IMR-90 (cell line): ENCODE results near the gene TNNC2. TPM values are rescaled to one million over a fixed set of nuclear protein-coding genes. Genes with fewer than 3 reads are reported as not detected.

Source experiments
- ATAC-seq: fragments of 200-7000 bp; cut with Tn5 transposase; 2 replicates; pipeline ENCODE4 v1.9.1; 2020; ENCODE audit warnings: low read depth, mild to moderate bottlenecking, moderate library complexity
- BruUV-seq: library from RNA; stranded (reverse); fragments of 400-500 nt; replicated peaks from 2 replicates; lab custom pipeline; 2021; lab: Mats Ljungman, UMichigan
- CTCF ChIA-PET: fragments of 300-600 bp; formaldehyde crosslinking; extraction: SDS; loops from one replicate; lab custom pipeline; 2021; ENCODE audit warnings: antibody characterized with exemption; lab: Yijun Ruan, JAX
- POLR2A ChIA-PET: fragments of 300-600 bp; sonication (Branson Sonifier 250); formaldehyde crosslinking; loops from one replicate; lab custom pipeline; 2022; ENCODE audit warnings: antibody characterized with exemption; ENCODE audit not compliant: unreplicated experiment; lab: Charles Lee
- DNase-seq: peaks from one replicate; pipeline ENCODE4 v3.0.0; 2013
- H2AFZ ChIP-seq: replicated peaks from 2 replicates; pipeline ENCODE3; 2013; ENCODE audit warnings: low read length, mild to moderate bottlenecking; ENCODE audit not compliant: poor library complexity
- H2AK5ac ChIP-seq: 2 replicates; pipeline ENCODE4 v1.6.1; 2013; ENCODE audit warnings: low read depth, low read length, inconsistent platforms
- H2AK9ac ChIP-seq: replicated peaks from 2 replicates; pipeline ENCODE3; 2013; ENCODE audit warnings: mild to moderate bottlenecking, low read depth, low read length, moderate library complexity; ENCODE audit not compliant: poor library complexity
- H2BK120ac ChIP-seq: 2 replicates; pipeline ENCODE4 v1.6.1; 2013; ENCODE audit warnings: low read depth, low read length, inconsistent platforms
- H2BK15ac ChIP-seq: 3 replicates; pipeline ENCODE4 v1.6.1; 2013; ENCODE audit warnings: low read depth, low read length, inconsistent platforms
- H2BK20ac ChIP-seq: 2 replicates; pipeline ENCODE4 v1.6.1; 2013; ENCODE audit warnings: low read depth, mild to moderate bottlenecking, inconsistent platforms, low read length, moderate library complexity
- H2BK5ac ChIP-seq: 2 replicates; pipeline ENCODE4 v1.6.1; 2013; ENCODE audit warnings: mild to moderate bottlenecking, low read depth, low read length, inconsistent platforms; ENCODE audit not compliant: poor library complexity, severe bottlenecking
- H3K14ac ChIP-seq: replicated peaks from 2 replicates; pipeline ENCODE4 v1.6.1; 2013; ENCODE audit warnings: low read depth, low read length, inconsistent platforms
- H3K18ac ChIP-seq: 2 replicates; pipeline ENCODE4 v1.6.1; 2013; ENCODE audit warnings: low read depth, low read length, control low read depth
- H3K23ac ChIP-seq: 2 replicates; pipeline ENCODE4 v1.6.1; 2013; ENCODE audit warnings: low read depth, low read length, inconsistent platforms
- H3K27ac ChIP-seq: 2 replicates; pipeline ENCODE4 v1.5.1; 2013; ENCODE audit warnings: mild to moderate bottlenecking, control low read depth, low read length; ENCODE audit not compliant: insufficient read depth
- H3K27me3 ChIP-seq: 2 replicates; pipeline ENCODE4 v1.6.1; 2013; ENCODE audit warnings: low read length; ENCODE audit not compliant: control insufficient read depth, insufficient read depth
- H3K36me3 ChIP-seq: 2 replicates; pipeline ENCODE4 v1.6.1; 2013; ENCODE audit warnings: low read length, mixed read lengths; ENCODE audit not compliant: control insufficient read depth, insufficient read depth
- H3K4ac ChIP-seq: 2 replicates; pipeline ENCODE4 v1.6.1; 2013; ENCODE audit warnings: low read depth, low read length, inconsistent platforms
- H3K4me1 ChIP-seq: 2 replicates; pipeline ENCODE4 v1.6.1; 2013; ENCODE audit warnings: low read length, mixed read lengths; ENCODE audit not compliant: control insufficient read depth, insufficient read depth
- H3K4me2 ChIP-seq: 2 replicates; pipeline ENCODE4 v1.6.1; 2013; ENCODE audit warnings: low read depth, mild to moderate bottlenecking, control low read depth, low read length, moderate library complexity
- H3K4me3 ChIP-seq: 2 replicates; pipeline ENCODE4 v1.5.1; 2013; ENCODE audit warnings: low read depth, mild to moderate bottlenecking, control low read depth, low read length, moderate library complexity; ENCODE audit not compliant: insufficient read depth
- H3K56ac ChIP-seq: 2 replicates; pipeline ENCODE4 v1.6.1; 2013; ENCODE audit warnings: low read length, inconsistent platforms; ENCODE audit not compliant: insufficient read depth; ENCODE audit errors: extremely low read depth
- H3K79me1 ChIP-seq, 2 experiments: 2 replicates each; pipeline ENCODE4 v1.6.1; 2013; ENCODE audit warnings: low read length in 2 of 2, inconsistent platforms in 1 of 2, low read depth in 1 of 2
- H3K9ac ChIP-seq: 2 replicates; pipeline ENCODE4 v1.6.1; 2013; ENCODE audit warnings: low read depth, low read length, control low read depth
- H3K9me1 ChIP-seq: 2 replicates; pipeline ENCODE4 v1.6.1; 2013; ENCODE audit warnings: low read length, inconsistent platforms; ENCODE audit not compliant: insufficient read depth
- H3K9me3 ChIP-seq: 2 replicates; pipeline ENCODE4 v1.6.1; 2013; ENCODE audit warnings: low read length; ENCODE audit not compliant: control insufficient read depth, insufficient read depth
- H4K20me1 ChIP-seq: 2 replicates; pipeline ENCODE4 v1.6.1; 2013; ENCODE audit warnings: low read length, inconsistent platforms; ENCODE audit not compliant: insufficient read depth
- H4K5ac ChIP-seq: 2 replicates; pipeline ENCODE4 v1.6.1; 2013; ENCODE audit warnings: mild to moderate bottlenecking, low read depth, low read length, control low read depth
- H4K8ac ChIP-seq, 2 experiments: 2 replicates each; pipeline ENCODE4 v1.6.1; 2013; ENCODE audit warnings: low read depth in 2 of 2, low read length in 2 of 2, control low read depth in 1 of 2, inconsistent platforms in 1 of 2
- H4K91ac ChIP-seq: 2 replicates; pipeline ENCODE4 v1.6.1; 2013; ENCODE audit warnings: low read depth, low read length, inconsistent platforms; ENCODE audit not compliant: insufficient read depth
- BHLHE40 ChIP-seq: fragments of 150-350 bp; IDR thresholded peaks from 2 replicates; pipeline ENCODE4 v1.6.1; 2016; ENCODE audit warnings: mild to moderate bottlenecking, low read depth, low read length
- CEBPB ChIP-seq: IDR thresholded peaks from 2 replicates; pipeline ENCODE4 v1.6.1; 2012; ENCODE audit warnings: low read depth, low read length, improper control_type of control experiment
- CHD1 ChIP-seq: IDR thresholded peaks from 2 replicates; pipeline ENCODE4 v1.6.1; 2012; ENCODE audit warnings: low read depth, low read length, improper control_type of control experiment
- CTCF ChIP-seq: conservative IDR thresholded peaks from 2 replicates; pipeline ENCODE4 v1.5.1; 2012; ENCODE audit warnings: mild to moderate bottlenecking, low read depth, low read length, improper control_type of control experiment
- FOS ChIP-seq: fragments of 150-350 bp; IDR thresholded peaks from 2 replicates; pipeline ENCODE4 v1.6.1; 2016; ENCODE audit warnings: low read depth, low read length
- MAFK ChIP-seq: IDR thresholded peaks from 2 replicates; pipeline ENCODE4 v1.6.1; 2012; ENCODE audit warnings: low read depth, low read length, improper control_type of control experiment
- MAZ ChIP-seq: IDR thresholded peaks from 2 replicates; pipeline ENCODE4 v1.6.1; 2012; ENCODE audit warnings: low read depth, mild to moderate bottlenecking, low read length, improper control_type of control experiment, moderate library complexity, borderline replicate concordance
- MXI1 ChIP-seq: IDR thresholded peaks from 2 replicates; pipeline ENCODE4 v1.6.1; 2012; ENCODE audit warnings: low read depth, mild to moderate bottlenecking, low read length, moderate library complexity, borderline replicate concordance
- NFE2L2 ChIP-seq: fragments of 150-350 bp; IDR thresholded peaks from 2 replicates; pipeline ENCODE4 v1.6.1; 2016; ENCODE audit warnings: low read depth, mild to moderate bottlenecking, low read length
- POLR2A ChIP-seq: IDR thresholded peaks from 2 replicates; pipeline ENCODE4 v1.6.1; 2012; ENCODE audit warnings: mild to moderate bottlenecking, low read depth, low read length
- RCOR1 ChIP-seq: IDR thresholded peaks from 2 replicates; pipeline ENCODE4 v1.6.1; 2012; ENCODE audit warnings: mild to moderate bottlenecking, low read length, improper control_type of control experiment; ENCODE audit not compliant: insufficient replicate concordance
- RFX5 ChIP-seq: IDR thresholded peaks from 2 replicates; pipeline ENCODE4 v1.8.0; 2012; ENCODE audit warnings: low read depth, mild to moderate bottlenecking, low read length, moderate library complexity
- SMC3 ChIP-seq: fragments of 150-350 bp; IDR thresholded peaks from 2 replicates; pipeline ENCODE4 v1.6.1; 2016; ENCODE audit warnings: low read depth, mild to moderate bottlenecking, antibody characterized with exemption, low read length, moderate library complexity
- WGBS, 2 experiments: methylation state at CpG; one replicate each; pipeline versions ENCODE4 v1.1.5 to v1.1.7; 2013; ENCODE audit warnings: missing lambda C conversion rate in 2 of 2; ENCODE audit not compliant: insufficient read length in 1 of 2; ENCODE audit errors: extremely low coverage in 2 of 2; 5-methylcytosine and 5-hydroxymethylcytosine counted together
- dilution Hi-C: fragments of 300-500 bp; cut with HindIII; formaldehyde crosslinking; loops from one replicate; pipeline ENCODE4 v1.14.3; 2018; ENCODE audit warnings: low sequenced_read_pairs; ENCODE audit not compliant: unreplicated experiment
- in situ Hi-C: fragments of 300-500 bp; cut with MboI; formaldehyde crosslinking; loops from 3 replicates; pipeline ENCODE4 v1.14.3; 2019; ENCODE audit warnings: low sequenced_read_pairs, inconsistent platforms, mixed read lengths
- intact Hi-C: fragments of 100-400 bp; cut with micrococcal nuclease; formaldehyde crosslinking; loops from 2 replicates; pipeline ENCODE4 v1.10.0; 2022
- polyA plus RNA-seq, 3 experiments: library from polyadenylated mRNA; depleted of rRNA; stranded (reverse); fragments of >200 nt; gene quantifications; 2 replicates each; pipeline ENCODE4 v1.2.3, GENCODE V29; 2012; ENCODE audit warnings: low replicate concordance in 1 of 3
- total RNA-seq: library from RNA; depleted of rRNA; stranded (reverse); fragments of >200 nt; gene quantifications from 2 replicates; pipeline ENCODE4 v1.2.3, GENCODE V29; 2012

TNNC2 gene
- total and polyA plus RNA-seq, 2 of the 4 experiments (the other 2 are of a cell fraction) = 0.46 TPM; not detected in 1

- peaks cover 10% of the 10 kb centered on the region for H4K20me1 ChIP-seq
- H3K4ac ChIP-seq = no peak overlapping the region
- no peak overlapping the region for H4K8ac ChIP-seq
- no peak overlapping the region for H3K4me3 ChIP-seq
- dilution Hi-C loops (no loop called here), in situ Hi-C loops (no loop called here), intact Hi-C loops (no loop called here)
- H3K27ac ChIP-seq = no peak overlapping the region
- H2BK5ac ChIP-seq = no peak overlapping the region
- H3K18ac ChIP-seq = no peak overlapping the region
- WGBS, 2 experiments = 88% methylated on average over 7 of the region's 8 CpGs; no CpG with 5 or more reads in 1 of the 2 experiments
- no TSS peak for BruUV-seq
- H2AFZ ChIP-seq = no peak overlapping the region
- no peak overlapping the region for H2BK15ac ChIP-seq
- no peak overlapping the region for H2AK9ac ChIP-seq
- ChIA-PET POLR2A (no interaction called here), CTCF (no interaction called here)
- H3K9me1 ChIP-seq = peaks cover 17% of the 10 kb centered on the region
- H3K14ac ChIP-seq = no peak overlapping the region
- H3K4me2 ChIP-seq = no peak overlapping the region
- no peak overlapping the region for H4K5ac ChIP-seq
- no peak overlapping the region for H2BK20ac ChIP-seq
- no peak overlapping the region for H3K56ac ChIP-seq
- DNase-seq = no peak
- no peaks in the 10 kb centered on the region for H3K9me3 ChIP-seq
- H3K79me1 ChIP-seq = peaks cover 13 to 47% of the 10 kb centered on the region in 2 experiments
- H3K9ac ChIP-seq = no peak overlapping the region
- H3K36me3 ChIP-seq = peaks cover 45% of the 10 kb centered on the region
- H3K4me1 ChIP-seq = no peaks in the 10 kb centered on the region
- H3K27me3 ChIP-seq = no peaks in the 10 kb centered on the region
- TF ChIP-seq POLR2A = no peak
- no peak for TF ChIP-seq RCOR1
- TF ChIP-seq FOS = no peak
- no peak for TF ChIP-seq MAZ
- no peak for TF ChIP-seq MAFK
- TF ChIP-seq CEBPB = no peak
- no peak for TF ChIP-seq RFX5
- TF ChIP-seq NFE2L2 = no peak
- no peak for TF ChIP-seq MXI1
- TF ChIP-seq SMC3 = no peak
- no peak for TF ChIP-seq CTCF
- TF ChIP-seq CHD1 = no peak
- no peak for TF ChIP-seq BHLHE40
- no peak overlapping the region for H2AK5ac ChIP-seq
- no peak overlapping the region for H3K23ac ChIP-seq
- no peak for ATAC-seq
- H2BK120ac ChIP-seq = no peak overlapping the region
- no peak overlapping the region for H4K91ac ChIP-seq
These were observed 21.3 kb upstream of the TNNC2 start for GRCh38 chr20:45848421-45848820.
